GM19099 (cell line): ENCODE measurements around the gene SMDT1.
"Not testable (repeated sequence)": the region's sequence is repeated elsewhere in the genome, so short reads cannot be mapped to it uniquely, and the experiment has no call there.

Experiments
- POLR2A ChIP-seq: IDR thresholded peaks from 3 replicates; pipeline ENCODE4 v1.6.1; 2011; ENCODE audit warnings: low read depth; ENCODE audit not compliant: insufficient read length; ENCODE audit errors: extremely low read depth

SMDT1 gene

DNA sequence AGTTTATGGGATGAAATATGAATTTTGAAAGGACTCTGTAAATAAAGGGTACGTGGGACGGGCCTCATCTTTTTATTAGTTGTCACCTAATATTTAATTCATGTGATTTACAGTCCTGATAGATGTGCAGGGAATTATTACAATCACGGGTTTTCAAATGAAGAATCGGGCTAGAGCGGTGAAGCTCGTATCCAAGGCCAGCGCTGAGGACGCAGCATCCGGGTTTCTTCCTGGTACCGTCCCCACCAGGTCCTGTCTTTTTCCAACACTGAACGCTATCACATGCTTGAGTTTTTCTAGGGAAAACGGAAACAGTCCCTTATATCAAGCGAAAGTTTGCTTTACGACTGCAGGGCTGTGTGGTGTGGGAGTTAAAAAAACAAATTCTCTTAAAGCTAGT is 787 bp downstream of the SMDT1 start:
- TF ChIP-seq POLR2A = no peak

- no peak for TF ChIP-seq POLR2A
Observed at GRCh38 chr22:42083119-42083518, 3.6 kb downstream of the SMDT1 start.

DNA sequence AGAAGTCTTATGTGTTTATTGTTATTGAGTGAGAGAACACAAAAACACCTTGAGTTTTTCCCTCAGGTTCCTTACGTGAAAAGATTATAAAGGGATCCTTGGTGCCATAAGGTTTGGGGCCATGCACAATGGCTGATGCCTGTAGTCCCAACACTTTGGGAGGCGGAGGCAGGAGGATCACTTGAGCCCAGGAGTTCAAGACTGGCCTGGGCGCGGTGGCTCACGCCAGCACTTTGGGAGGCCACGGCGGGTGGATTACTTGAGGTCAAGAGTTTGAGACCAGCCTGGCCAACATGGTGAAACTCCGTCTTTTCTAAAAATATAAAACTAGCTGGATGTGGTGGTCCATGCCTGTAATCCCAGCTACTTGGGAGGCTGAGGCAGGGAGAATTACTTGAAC is 5.4 kb downstream of the SMDT1 start:
- no peak for TF ChIP-seq POLR2A

DNA sequence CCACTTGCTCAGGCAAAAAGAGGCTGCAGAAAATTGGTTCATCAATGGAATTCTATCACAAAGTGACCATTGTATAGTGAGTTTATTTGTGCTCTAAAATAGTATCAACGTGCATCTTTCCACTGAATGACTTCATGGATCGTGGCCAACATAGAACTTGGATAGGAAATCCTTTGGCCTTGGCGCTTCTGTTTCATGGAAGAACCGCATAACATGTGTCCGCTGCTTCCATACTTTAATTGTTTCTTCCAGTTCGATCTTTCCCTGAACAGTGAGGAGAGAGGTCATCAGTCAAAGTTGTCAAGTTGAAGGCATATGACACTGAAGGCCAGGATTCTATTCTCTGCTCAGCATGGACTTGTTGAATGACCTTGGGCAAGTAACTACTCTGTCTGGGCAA is 6.6 kb downstream of the SMDT1 start:
- no peak for TF ChIP-seq POLR2A

DNA sequence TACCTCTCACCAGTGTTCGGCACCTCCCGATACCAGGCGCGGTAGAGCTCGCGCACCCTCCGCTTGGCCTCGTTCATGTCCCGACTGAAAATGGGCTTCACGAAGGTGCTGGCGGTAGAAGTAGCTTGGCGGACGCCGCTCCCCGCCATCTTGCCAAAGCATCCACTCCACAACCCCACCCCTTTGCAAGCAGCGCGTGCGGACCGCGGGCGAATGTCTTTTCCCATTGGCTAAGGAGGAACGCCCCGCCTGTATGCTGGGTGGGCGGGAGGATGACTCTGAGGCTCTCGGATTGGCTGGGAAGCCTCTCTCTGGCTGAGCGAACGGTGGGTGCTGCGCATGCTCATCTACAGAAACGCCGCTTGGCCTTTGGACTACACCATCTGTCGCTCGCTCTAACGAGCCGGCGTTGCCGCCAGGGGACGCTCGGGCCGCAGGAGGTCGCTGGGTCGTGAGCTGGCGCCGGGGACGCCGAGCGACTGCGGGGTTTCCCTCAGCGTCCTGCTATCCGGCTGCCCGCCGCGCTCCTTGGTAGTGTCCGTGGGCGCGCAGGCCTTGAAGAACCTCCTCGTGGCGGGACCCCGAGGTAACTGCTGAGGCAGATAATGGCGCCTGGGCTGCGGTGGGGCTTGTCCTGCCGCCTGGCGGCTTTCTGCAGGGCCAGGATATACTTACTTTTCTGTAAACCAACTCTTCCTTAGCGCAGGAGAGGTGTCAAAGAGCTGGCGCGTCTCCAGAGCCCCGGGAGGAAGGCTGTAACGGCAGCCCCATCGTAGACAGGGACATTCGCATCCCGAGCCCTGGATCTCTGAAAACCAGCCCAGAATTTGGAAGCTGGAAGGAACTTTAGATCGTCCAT is 11.3 kb downstream of the SMDT1 start, which contains the start of gene NDUFA6:
NDUFA6 (minus strand) TSS at position 177 of the 859 bp plus-strand sequence; CDS start at position 149, 28 bp downstream.
- peak; percentile 90 for TF ChIP-seq POLR2A

GRCh38 chr22:42091455-42091782 is 11.9 kb downstream of the SMDT1 start:
- no peak for TF ChIP-seq POLR2A

DNA sequence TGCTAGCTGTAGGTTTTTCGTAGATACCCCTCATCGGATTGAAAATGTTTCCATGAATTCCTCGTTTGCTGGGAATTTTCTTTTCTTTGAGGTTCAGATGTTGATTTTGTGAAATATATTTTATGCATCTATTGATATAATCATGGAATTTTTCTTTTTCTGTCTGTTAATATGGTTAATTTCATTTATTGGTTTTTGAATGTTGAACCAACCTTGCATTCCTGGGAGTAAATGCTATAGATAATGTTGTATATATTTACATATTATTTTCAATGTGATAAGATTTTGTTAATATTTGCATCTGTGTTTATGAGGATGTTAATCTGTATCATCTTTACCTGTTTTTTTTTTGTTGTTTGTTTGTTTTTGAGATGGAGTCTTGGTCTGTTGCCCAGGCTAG is 21.7 kb downstream of the SMDT1 start:
- no peak for TF ChIP-seq POLR2A

- TF ChIP-seq POLR2A = no peak
Observed at GRCh38 chr22:42108848-42109247, 29.3 kb downstream of the SMDT1 start.

- no peak for TF ChIP-seq POLR2A
Observed at GRCh38 chr22:42111798-42112197, 32.3 kb downstream of the SMDT1 start.

DNA sequence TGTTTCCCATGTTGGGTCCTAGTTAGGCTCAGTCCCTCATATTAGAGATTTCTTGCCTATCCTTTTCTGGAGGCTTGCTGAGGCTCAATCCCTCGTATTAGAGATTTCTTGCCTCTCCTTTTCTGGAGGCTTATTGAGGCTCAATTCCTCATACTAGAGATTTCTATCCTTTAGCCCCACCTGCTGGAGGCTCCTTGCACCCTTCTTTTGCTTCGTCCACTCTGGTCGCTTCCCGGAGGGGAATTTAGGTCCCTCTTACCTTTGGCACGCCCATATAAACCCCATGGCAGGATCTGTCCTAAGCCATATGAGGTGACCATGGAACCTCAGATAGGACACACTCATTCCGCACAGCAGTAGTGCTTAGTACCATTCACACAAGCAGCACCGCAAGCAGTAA is 35.2 kb downstream of the SMDT1 start:
- no peak for TF ChIP-seq POLR2A

DNA sequence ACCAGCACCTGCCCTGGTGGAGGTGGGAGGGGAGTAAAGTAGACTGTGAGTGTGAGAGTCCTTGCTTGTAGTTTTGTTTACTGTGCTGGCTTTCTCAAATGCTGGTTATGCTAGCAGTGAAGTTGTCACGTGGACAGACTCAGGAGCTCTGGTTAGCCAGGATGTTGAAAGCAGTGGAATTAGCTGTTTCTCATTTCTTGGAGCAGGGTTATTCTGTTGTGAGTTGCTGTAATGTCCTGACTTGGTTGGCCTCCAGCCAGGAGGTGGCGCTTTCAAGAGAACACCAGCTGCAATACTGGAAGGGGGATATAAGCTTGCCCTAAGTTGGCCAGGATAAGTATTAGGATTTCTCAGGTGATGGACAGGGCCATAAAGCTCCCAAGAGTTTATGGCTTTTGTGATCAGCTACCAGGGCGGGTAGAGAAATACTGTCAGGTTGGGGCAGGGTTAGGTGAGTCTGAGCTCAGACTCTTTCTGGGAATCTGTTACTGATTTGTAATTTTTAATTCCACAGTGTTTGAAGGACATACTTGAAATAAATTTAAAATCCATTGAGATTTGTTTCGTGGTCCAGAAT is 37.4 kb downstream of the SMDT1 start:
- TF ChIP-seq POLR2A = no peak

DNA sequence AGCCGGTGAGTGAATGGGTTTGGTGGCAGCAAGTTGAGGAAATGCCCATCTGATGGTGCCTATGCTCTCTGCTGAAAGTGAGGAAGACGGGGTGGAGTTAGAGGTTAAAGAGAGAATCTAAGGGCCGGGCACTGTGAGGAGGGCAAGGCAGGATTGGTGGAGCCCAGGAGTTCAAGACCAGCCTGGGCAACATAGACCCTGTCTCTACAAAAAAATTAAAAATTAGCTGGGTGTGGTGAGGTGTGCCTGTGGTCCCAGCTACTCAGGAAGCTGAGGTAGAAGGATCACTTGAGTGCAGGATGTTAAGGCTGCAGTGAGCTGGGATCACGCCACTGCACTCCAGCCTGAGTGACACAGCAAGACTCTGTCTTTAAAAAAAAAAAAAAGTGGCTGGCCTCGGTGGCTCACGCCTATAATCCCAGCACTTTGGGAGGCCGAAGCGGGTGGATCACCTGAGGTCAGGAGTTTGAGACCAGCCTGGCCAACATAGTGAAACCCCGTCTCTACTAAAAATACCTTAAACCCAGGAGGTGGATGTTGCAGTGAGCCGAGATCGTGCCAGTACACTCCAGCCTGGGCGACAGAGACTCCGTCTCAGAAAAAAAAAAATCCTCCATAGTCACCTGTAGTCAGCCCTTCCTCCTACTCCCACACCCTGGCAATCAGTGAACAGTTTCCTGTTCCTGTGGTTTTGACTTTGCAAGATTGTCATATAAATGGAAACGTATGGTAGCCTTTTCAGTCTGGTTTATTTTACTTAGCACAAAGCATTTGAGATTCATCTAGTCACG is 40.9 kb downstream of the SMDT1 start:
- peak; percentile 38 for TF ChIP-seq POLR2A

DNA sequence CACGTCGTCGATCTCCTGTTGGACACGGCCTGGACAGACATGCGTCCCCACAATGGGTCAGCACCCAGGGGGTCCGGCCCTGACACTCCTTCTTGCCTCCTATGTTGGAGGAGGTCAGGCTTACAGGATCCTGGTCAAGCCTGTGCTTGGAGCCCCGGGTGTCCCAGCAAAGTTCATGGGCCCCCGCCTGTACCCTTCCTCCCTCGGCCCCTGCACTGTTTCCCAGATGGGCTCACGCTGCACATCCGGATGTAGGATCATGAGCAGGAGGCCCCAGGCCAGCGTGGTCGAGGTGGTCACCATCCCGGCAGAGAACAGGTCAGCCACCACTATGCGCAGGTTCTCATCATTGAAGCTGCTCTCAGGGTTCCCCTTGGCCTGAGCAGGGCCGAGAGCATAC is 48.1 kb downstream of the SMDT1 start:
- no peak for TF ChIP-seq POLR2A

DNA sequence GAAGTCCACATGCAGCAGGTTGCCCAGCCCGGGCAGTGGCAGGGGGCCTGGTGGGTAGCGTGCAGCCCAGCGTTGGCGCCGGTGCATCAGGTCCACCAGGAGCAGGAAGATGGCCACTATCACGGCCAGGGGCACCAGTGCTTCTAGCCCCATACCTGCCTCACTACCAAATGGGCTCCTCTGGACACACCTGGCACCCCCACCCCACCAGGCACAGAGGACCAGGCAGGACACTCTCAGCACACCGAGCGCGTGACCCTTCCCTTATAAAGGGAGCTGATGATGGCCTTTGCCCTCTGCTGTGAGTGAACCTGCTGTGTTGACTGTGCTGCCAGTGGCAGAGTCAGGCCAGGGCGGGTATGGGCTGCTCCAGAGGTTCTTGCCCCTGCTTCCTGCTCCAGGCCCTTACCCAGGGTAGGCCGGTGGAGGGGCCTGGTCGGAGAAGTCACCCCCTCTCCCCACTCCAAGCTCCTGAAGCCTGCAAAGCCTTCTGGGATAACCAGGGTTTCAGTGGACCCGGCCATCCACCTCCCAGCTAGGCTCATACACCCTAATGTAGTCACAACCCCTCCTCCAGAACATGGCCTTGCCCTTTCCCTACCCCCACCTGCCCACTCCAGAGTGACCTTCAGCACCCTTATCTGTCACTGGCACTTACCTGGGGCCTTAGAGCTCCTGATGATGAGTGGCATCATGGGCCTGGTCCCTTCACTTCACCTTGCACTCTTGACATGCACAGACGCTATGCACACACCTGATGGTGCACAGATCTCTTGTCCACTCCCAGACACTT is 51.3 kb downstream of the SMDT1 start, which contains the start of gene CYP2D6:
CYP2D6 (minus strand) TSS at position 172 of the 793 bp plus-strand sequence; CDS start at position 153, 19 bp downstream.
- not testable (repeated sequence) for TF ChIP-seq POLR2A

DNA sequence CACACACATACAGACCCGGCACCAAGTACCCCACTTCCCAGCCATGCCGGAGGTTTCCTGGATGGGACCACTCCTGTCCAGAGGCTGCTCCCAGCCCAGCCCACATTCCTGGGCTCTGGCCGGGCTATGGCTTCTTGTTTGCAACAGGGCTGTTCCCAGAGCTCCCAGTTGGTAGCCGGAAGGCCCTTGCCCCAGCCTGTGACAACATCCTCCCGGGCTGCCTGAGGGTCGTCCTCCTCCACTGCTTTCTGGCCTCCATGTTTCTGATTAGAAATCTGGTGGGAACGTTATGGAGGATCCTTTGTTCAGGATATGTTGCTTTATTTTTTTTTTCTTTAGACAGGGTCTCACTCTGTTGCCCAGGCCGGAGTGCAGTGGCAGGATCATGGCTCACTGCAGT is 52.1 kb downstream of the SMDT1 start:
- no peak for TF ChIP-seq POLR2A
